Activated naive CD4-positive, alpha-beta T cell treated with anti-CD3 and anti-CD28 coated beads, Interleukin-2, amount 50 U/mL, for 72 hours (primary cell): Measurements from ENCODE around the gene RANBP17. TPM values are rescaled to one million over a fixed set of nuclear protein-coding genes. Genes with fewer than 3 reads are reported as not detected.

ENCODE experiments used
- ATAC-seq, 2 donors: fragments of 150-1000 bp; cut with Tn5 transposase; 2 replicates each; pipeline ENCODE4 v1.10.0; 2021; ENCODE audit warnings: mild to moderate bottlenecking in 2 of 2, moderate library complexity in 2 of 2
- DNase-seq, 2 donors: peaks; one replicate each; pipeline ENCODE4 v3.0.0; 2021 to 2022; ENCODE audit warnings: low spot score in 2 of 2
- H3K27ac Mint-ChIP-seq, 2 donors: one replicate each; pipeline ENCODE4 v1.8.0; 2022; ENCODE audit warnings: mild to moderate bottlenecking in 2 of 2, mixed read lengths in 2 of 2
- H3K36me3 Mint-ChIP-seq, 2 donors: one replicate each; pipeline ENCODE4 v1.8.0; 2022; ENCODE audit warnings: mixed read lengths in 2 of 2
- H3K9me3 Mint-ChIP-seq, 2 donors: one replicate each; pipeline ENCODE4 v1.8.0; 2022; ENCODE audit warnings: mixed read lengths in 2 of 2
- total RNA-seq, 2 donors: library from RNA; stranded (reverse); gene quantifications; one replicate each; pipeline ENCODE4 v1.2.3, GENCODE V29; 2022

The RANBP17 gene
- total RNA-seq, 2 donors from 2014 or later, result not detected

- no peak for DNase-seq
- peaks cover 7 to 11% of the 10 kb centered on the region in 2 donors for H3K9me3 Mint-ChIP-seq
- ATAC-seq, result no peak
- H3K36me3 Mint-ChIP-seq, result peaks cover 7 to 8% of the 10 kb centered on the region in 2 donors
- H3K27ac Mint-ChIP-seq, result no peak overlapping the region
Observed at GRCh38 chr5:171092194-171092593, 230.4 kb downstream of the RANBP17 start.

- no peak for DNase-seq
- H3K9me3 Mint-ChIP-seq, result peaks cover 7 to 11% of the 10 kb centered on the region in 2 donors
Observed at GRCh38 chr5:171093598-171093997, 231.8 kb downstream of the RANBP17 start.

GRCh38 chr5:171094356-171094755 is 232.5 kb downstream of the RANBP17 start:
- peaks cover 7 to 17% of the 10 kb centered on the region in 2 donors for H3K9me3 Mint-ChIP-seq
- peaks cover 7 to 8% of the 10 kb centered on the region in 2 donors for H3K36me3 Mint-ChIP-seq
- DNase-seq (no peak), ATAC-seq (no peak)
- no peak overlapping the region for H3K27ac Mint-ChIP-seq

More at GRCh38 chr5:171093598-171093997, 231.8 kb downstream of the RANBP17 start:
- H3K36me3 Mint-ChIP-seq, result peaks cover 7 to 8% of the 10 kb centered on the region in 2 donors
- ATAC-seq, result no peak
- H3K27ac Mint-ChIP-seq, result no peak overlapping the region

GRCh38 chr5:171102877-171103610 is 241.2 kb downstream of the RANBP17 start:
- DNase-seq (no peak), ATAC-seq (no peak)
- H3K27ac Mint-ChIP-seq, result no peak overlapping the region
- peaks cover 0 to 16% of the 10 kb centered on the region in 2 donors for H3K9me3 Mint-ChIP-seq
- H3K36me3 Mint-ChIP-seq, result peaks cover 0 to 4% of the 10 kb centered on the region in 2 donors

GRCh38 chr5:171107669-171108068 is 245.9 kb downstream of the RANBP17 start:
- no peaks in the 10 kb centered on the region for H3K9me3 Mint-ChIP-seq
- peaks cover 0 to 3% of the 10 kb centered on the region in 2 donors for H3K36me3 Mint-ChIP-seq
- no peak for DNase-seq
- no peak overlapping the region for H3K27ac Mint-ChIP-seq
- no peak for ATAC-seq

GRCh38 chr5:171115519-171115918 is 253.7 kb downstream of the RANBP17 start:
- Mint-ChIP-seq H3K36me3 (peaks cover 0 to 7% of the 10 kb centered on the region in 2 donors), H3K9me3 (peaks cover 0 to 13% of the 10 kb centered on the region in 2 donors), H3K27ac (no peak overlapping the region)
- no peak for ATAC-seq
- DNase-seq, result no peak

GRCh38 chr5:171116719-171117118 is 254.9 kb downstream of the RANBP17 start:
- DNase-seq (no peak), ATAC-seq (no peak)
- H3K27ac Mint-ChIP-seq, result no peak overlapping the region
- H3K9me3 Mint-ChIP-seq, result peaks cover 0 to 13% of the 10 kb centered on the region in 2 donors
- H3K36me3 Mint-ChIP-seq, result peaks cover 0 to 7% of the 10 kb centered on the region in 2 donors

GRCh38 chr5:171120986-171121622 is 259.3 kb downstream of the RANBP17 start:
- Mint-ChIP-seq H3K36me3 (peaks cover 0 to 7% of the 10 kb centered on the region in 2 donors), H3K9me3 (peaks cover 0 to 16% of the 10 kb centered on the region in 2 donors), H3K27ac (no peak overlapping the region)
- DNase-seq (no peak), ATAC-seq (no peak)

GRCh38 chr5:171121638-171122037 is 259.8 kb downstream of the RANBP17 start:
- Mint-ChIP-seq H3K27ac (no peak overlapping the region), H3K9me3 (peaks cover 0 to 16% of the 10 kb centered on the region in 2 donors), H3K36me3 (peaks cover 0 to 7% of the 10 kb centered on the region in 2 donors)
- ATAC-seq, result no peak
- DNase-seq, result no peak

GRCh38 chr5:171122372-171122771 is 260.6 kb downstream of the RANBP17 start:
- H3K9me3 Mint-ChIP-seq, result peaks cover 0 to 16% of the 10 kb centered on the region in 2 donors
- no peak for DNase-seq
- no peak overlapping the region for H3K27ac Mint-ChIP-seq
- no peak for ATAC-seq
- H3K36me3 Mint-ChIP-seq, result peaks cover 0 to 7% of the 10 kb centered on the region in 2 donors

GRCh38 chr5:171123417-171123816 is 261.6 kb downstream of the RANBP17 start:
- no peak for ATAC-seq
- DNase-seq, result no peak
- Mint-ChIP-seq H3K27ac (no peak overlapping the region), H3K36me3 (peaks cover 0 to 7% of the 10 kb centered on the region in 2 donors), H3K9me3 (peaks cover 0 to 9% of the 10 kb centered on the region in 2 donors)

GRCh38 chr5:171127314-171127713 is 265.5 kb downstream of the RANBP17 start:
- ATAC-seq (no peak), DNase-seq (no peak)
- Mint-ChIP-seq H3K9me3 (peaks cover 0 to 4% of the 10 kb centered on the region in 2 donors), H3K27ac (no peak overlapping the region), H3K36me3 (no peaks in the 10 kb centered on the region)

- no peak overlapping the region for H3K27ac Mint-ChIP-seq
- DNase-seq, result no peak
- ATAC-seq, result no peak
- peaks cover 0 to 4% of the 10 kb centered on the region in 2 donors for H3K9me3 Mint-ChIP-seq
- H3K36me3 Mint-ChIP-seq, result no peaks in the 10 kb centered on the region
Observed at GRCh38 chr5:171128136-171128535, 266.3 kb downstream of the RANBP17 start.

- Mint-ChIP-seq H3K27ac (no peak overlapping the region), H3K36me3 (no peaks in the 10 kb centered on the region), H3K9me3 (peaks cover 0 to 4% of the 10 kb centered on the region in 2 donors)
- ATAC-seq (no peak), DNase-seq (no peak)
Observed at GRCh38 chr5:171129308-171129707, 267.5 kb downstream of the RANBP17 start.

GRCh38 chr5:171131497-171131896 is 269.7 kb downstream of the RANBP17 start:
- no peaks in the 10 kb centered on the region for H3K9me3 Mint-ChIP-seq
- DNase-seq (no peak), ATAC-seq (no peak)
- H3K27ac Mint-ChIP-seq, result no peak overlapping the region
- no peaks in the 10 kb centered on the region for H3K36me3 Mint-ChIP-seq

- H3K27ac Mint-ChIP-seq, result no peak overlapping the region
- no peak for DNase-seq
- H3K9me3 Mint-ChIP-seq, result no peaks in the 10 kb centered on the region
- ATAC-seq, result no peak
- no peaks in the 10 kb centered on the region for H3K36me3 Mint-ChIP-seq
Observed at GRCh38 chr5:171137768-171138525, 276.1 kb downstream of the RANBP17 start.

- ATAC-seq, result no peak
- Mint-ChIP-seq H3K9me3 (no peaks in the 10 kb centered on the region), H3K36me3 (no peaks in the 10 kb centered on the region), H3K27ac (no peak overlapping the region)
- no peak for DNase-seq
Observed at GRCh38 chr5:171139227-171139626, 277.4 kb downstream of the RANBP17 start.
